GM19372 (cell line): Measurements from ENCODE around the gene PDE4D.

Source experiments
- ATAC-seq: cut with Tn5 transposase; IDR thresholded peaks from one replicate; pipeline ENCODE4 v1.9.1; 2021; ENCODE audit warnings: mild to moderate bottlenecking, low read depth, moderate library complexity; ENCODE audit not compliant: unreplicated experiment

Gene PDE4D

GRCh38 chr5:59568161-59568560, 325.4 kb downstream of the PDE4D start:
- no peak for ATAC-seq

GRCh38 chr5:59565551-59565950, 328.0 kb downstream of the PDE4D start:
- no peak for ATAC-seq

GRCh38 chr5:59564895-59565294, 328.6 kb downstream of the PDE4D start:
- no peak for ATAC-seq

GRCh38 chr5:59562756-59563389, 330.7 kb downstream of the PDE4D start:
- ATAC-seq, result peak; percentile 88

DNA sequence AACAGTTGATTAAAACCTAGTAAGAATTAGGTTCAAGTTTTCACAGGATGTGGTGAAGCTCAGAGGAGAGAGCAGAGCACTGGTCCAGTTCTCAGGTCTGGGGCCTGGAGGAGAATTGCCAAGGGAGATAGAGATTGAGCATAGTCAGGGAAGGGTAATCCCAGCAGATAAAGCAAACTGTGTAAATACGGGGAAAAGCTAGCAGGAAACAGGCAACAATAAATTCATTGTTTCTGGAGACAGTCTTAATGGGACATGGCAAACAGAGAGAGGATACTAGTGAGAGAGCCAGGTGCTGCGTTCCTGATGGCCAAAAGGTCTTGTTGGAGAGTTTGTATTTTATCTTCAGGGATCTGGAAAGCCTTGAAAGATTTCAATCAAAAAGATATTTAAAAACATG, 333.0 kb downstream of the PDE4D start:
- ATAC-seq, result no peak

- no peak for ATAC-seq
Measured at GRCh38 chr5:59559847-59560246, 333.7 kb downstream of the PDE4D start.

DNA sequence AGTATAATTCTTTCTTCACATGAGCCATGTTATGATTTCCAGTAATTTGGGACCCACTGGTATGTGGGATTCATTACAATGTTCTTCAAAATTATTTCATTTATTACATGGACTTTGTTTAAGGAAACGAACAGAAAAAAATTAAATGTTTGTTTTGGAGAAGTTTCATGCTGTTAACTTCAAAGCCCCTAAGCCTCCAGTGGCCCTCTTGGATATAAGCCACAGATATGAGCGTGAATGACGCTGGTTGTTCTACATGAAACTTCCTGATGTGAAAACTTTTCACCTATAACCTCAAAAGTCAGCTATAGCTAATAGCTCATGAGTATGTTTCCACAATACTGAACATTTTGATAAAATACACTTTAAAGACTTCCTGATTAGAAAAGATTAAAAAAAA, 334.2 kb downstream of the PDE4D start:
- ATAC-seq, result no peak

- no peak for ATAC-seq
Measured at GRCh38 chr5:59558501-59558900, 335.0 kb downstream of the PDE4D start.

DNA sequence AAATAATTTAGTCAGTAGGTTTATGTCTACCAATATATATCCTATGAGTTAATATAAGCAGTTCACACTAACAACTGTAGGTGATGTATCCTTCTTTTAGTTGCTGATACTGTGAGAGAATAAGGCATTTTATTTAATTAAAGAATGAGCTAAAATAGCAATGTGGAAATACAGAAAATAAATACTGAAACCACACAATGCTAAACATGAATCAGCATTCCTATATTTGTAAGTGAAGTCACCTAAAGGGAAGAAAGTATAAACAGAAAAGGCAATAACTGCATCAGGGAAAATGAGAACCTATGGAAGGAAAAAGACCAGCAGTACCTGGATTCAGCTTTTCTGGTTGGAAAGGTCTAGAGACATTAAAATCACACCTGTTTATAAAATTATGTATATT, 336.0 kb downstream of the PDE4D start:
- no peak for ATAC-seq

DNA sequence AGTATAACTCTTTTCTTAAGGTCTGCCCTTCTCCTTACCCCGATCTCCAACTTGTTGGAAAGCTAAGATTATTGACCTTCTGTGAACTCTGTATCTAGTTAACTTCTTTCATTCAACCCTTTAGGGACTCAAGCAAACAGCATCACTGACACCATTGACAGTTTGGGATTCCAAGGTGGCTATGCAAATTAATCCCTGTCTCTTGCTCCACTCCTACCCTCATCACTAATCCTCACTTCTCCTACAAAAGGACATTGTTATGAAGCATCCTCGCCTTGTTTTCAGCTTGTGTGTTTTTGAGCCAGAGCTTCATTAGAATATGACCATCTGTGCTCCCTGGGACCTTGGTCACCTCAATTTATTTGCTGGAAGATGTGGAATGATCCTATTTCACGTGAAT, 337.9 kb downstream of the PDE4D start:
- no peak for ATAC-seq

GRCh38 chr5:59554501-59554900, 339.0 kb downstream of the PDE4D start:
- ATAC-seq, result no peak

- no peak for ATAC-seq
Measured at GRCh38 chr5:59553992-59554391, 339.5 kb downstream of the PDE4D start.

DNA sequence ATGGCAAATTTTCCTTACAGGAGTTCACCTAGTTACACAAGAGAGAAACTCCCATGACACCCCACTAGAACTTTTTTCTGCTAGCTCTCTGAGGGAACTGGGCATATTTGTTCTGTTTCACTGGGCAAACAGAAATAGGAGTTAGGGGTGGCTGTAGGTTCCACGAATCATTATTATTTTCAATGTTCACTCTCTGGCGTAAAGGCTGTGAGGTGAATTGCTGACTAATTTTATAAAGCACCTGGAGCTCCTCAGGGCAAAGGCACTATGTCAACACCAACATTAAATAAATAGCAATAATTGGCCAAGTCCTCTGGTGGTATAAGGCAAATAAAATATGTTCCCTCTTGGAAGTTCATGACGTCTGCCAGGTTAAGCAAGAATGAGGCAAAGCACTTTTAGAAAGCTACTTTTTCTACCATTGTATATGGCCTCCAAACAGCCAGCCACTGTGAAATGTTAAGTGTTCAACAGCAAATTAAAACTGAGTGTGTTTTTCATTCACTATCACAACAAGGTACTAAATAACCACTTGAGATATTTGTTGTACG, 344.6 kb downstream of the PDE4D start:
- no peak for ATAC-seq

DNA sequence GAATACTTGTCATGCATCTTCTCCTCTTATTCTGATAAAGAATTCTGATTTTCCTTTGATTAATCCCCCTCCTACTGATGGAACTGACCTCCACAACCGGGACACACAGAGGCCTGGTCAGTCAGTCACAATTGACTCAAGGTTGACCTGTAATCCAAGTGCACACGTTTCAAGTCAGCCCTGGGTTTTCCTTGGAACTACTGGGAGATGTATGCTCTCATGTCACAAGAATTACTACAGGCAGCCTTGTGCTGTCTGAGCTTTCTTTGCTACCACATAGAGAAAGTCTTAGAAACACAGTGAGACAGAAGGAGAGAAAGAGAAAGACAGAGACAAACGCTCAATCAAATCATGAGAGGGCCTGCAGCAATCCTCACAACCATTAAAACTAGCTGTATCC, 345.8 kb downstream of the PDE4D start:
- no peak for ATAC-seq

DNA sequence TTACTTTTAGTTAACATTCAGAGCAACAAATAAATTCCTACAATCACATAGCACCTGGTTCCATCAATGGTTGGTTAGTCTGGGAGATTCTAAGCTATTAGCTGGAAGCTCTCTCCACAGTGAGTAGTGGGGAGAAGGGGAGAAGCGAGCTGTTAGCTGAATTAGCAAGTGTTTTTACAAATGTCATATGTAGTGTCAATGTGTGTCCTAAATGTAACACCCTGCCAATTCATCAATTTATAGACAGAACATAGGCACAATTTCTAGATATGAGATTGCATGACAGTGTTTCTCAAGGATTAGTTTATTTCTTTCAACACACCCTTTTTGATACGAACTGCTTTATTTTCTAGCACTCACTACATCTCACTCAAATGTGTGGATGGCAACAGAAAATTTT, 349.0 kb downstream of the PDE4D start:
- ATAC-seq, result no peak

DNA sequence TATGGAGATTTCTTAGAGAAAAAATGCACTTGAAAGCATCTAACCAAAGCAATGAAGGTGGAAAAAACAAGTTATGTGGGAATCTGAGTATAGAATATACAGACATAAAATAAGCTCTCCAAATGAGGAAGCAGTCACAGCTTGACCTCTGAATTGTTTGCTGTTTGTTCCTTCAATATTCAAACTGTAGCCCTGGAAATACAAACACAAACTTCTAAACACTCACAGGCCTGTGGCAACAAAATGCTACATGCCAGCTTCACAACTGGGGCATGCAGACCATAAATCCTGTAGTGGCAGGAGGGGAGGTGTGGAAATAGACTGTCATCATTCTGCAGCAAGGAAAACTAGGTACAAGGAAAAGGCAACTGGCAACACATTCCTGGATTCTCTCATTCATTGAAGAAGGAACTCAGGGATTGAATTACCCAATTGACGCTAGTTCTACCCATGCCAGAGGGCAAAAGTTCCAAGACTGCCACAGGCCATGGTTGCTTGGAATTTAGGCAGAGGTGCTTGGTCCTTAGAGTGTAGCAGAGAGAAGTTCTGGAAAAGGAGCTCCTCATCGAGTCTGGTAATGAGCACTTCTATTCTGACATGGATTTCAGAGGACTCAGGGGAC, 349.6 kb downstream of the PDE4D start:
- no peak for ATAC-seq

DNA sequence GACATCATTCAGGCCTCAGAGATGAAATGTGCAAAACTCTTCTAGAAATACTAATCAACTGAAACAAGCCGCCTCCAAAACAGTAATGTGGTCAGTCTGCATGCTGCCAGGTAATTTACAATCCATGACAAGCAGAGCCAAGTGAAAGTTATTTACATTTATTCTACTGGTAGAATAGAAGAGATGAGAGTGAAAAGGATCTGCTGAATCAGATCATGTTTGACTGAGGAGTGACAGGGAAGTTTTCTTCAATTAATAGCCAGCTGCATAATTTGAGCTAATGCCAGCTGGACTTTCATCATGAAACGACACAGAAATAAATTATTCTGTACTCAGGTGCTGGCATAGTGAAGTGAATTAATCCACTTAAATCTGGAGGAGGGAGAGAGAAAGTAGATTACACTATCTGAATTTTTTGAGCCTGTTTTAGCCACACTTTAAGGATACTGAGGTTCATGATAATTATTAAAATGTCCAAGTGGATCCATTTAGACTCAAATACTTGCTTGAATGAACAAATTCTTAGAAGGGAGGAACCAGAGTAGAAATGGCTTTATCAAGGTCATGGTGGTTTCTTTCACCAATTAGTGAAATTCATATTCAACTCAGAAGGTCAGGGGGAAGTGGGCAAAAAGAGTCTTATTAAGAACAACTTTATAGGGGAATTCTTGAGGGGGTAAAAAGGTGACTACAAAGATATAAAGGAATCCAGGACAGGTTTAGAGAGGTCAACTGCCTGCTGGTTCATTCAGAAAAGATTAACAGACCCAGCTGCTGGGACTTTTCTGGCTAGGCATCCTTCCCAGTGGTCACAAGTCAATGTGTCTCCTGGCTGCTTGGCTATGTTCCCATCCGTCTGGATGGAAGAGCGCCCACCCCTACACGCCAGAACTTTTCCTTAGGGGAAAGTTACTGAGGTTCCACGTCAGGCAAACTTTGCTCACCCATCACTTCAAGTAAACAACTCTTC, 350.4 kb downstream of the PDE4D start:
- ATAC-seq, result no peak

GRCh38 chr5:59542306-59542705, 351.2 kb downstream of the PDE4D start:
- ATAC-seq, result no peak

GRCh38 chr5:59540366-59540765, 353.2 kb downstream of the PDE4D start:
- ATAC-seq, result no peak

DNA sequence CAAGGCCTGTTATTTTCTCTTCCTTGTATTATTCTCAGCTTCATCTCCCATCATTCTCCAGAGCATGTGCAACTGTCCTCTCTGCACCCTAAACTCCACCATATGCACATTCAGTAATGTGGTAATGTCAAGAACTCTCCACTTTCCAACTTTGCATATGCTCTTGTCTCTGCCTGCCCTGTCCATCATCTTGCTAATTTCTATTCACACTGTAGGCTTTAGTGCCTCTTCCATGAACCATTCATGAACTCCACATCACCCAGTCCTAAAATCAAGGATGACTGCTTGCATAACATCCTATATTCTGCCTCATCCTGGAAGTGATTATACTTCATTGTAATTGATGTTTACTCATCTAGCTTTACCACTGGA, 354.8 kb downstream of the PDE4D start:
- no peak for ATAC-seq
